Panc1 (cell line): ENCODE measurements around the gene PTPRZ1. TPM values are rescaled to one million over a fixed set of nuclear protein-coding genes. Genes with fewer than 3 reads are reported as not detected.

Source experiments
- ATAC-seq: fragments of 200-7000 bp; cut with Tn5 transposase; 2 replicates; pipeline ENCODE4 v1.9.1; 2020; ENCODE audit warnings: mild to moderate bottlenecking, moderate library complexity
- BruUV-seq: library from RNA; stranded (reverse); fragments of 400-500 nt; replicated peaks from 2 replicates; lab custom pipeline; 2021; lab: Mats Ljungman, UMichigan
- CTCF ChIA-PET: fragments of 300-600 bp; sonication (Branson Sonifier 250); formaldehyde crosslinking; loops from one replicate; lab custom pipeline; 2022; ENCODE audit warnings: antibody characterized with exemption; lab: Charles Lee
- POLR2A ChIA-PET: fragments of 300-600 bp; sonication (Branson Sonifier 250); formaldehyde crosslinking; loops from one replicate; lab custom pipeline; 2022; ENCODE audit warnings: antibody characterized with exemption; lab: Charles Lee
- DNase-seq: peaks from one replicate; pipeline ENCODE4 v3.0.0-alpha.2; 2010; ENCODE audit warnings: low read depth, low spot score
- H3K27ac ChIP-seq: 2 replicates; pipeline ENCODE4 v1.5.1; 2011; ENCODE audit warnings: mild to moderate bottlenecking, low read length, inconsistent platforms
- H3K27me3 ChIP-seq: fragments of 200-500 bp; sonication (Bioruptor generic); 2 replicates; pipeline ENCODE4 v1.6.0; 2014; ENCODE audit warnings: low read length, inconsistent platforms; ENCODE audit not compliant: control insufficient read depth, insufficient read depth
- H3K36me3 ChIP-seq: fragments of 200-500 bp; sonication (Bioruptor generic); 2 replicates; pipeline ENCODE4 v1.5.1; 2014; ENCODE audit warnings: inconsistent platforms, mild to moderate bottlenecking, low read length, moderate library complexity; ENCODE audit not compliant: control insufficient read depth, insufficient read depth
- H3K4me1 ChIP-seq: 2 replicates; pipeline ENCODE4 v1.5.1; 2011; ENCODE audit warnings: inconsistent platforms, mild to moderate bottlenecking, low read length, moderate library complexity; ENCODE audit not compliant: control insufficient read depth, insufficient read depth
- H3K4me3 ChIP-seq, 2 experiments: 2 replicates each; pipeline ENCODE4 v1.5.1; 2011 to 2012; ENCODE audit warnings: low read depth in 2 of 2, low read length in 2 of 2, mild to moderate bottlenecking in 2 of 2, inconsistent platforms in 1 of 2, moderate library complexity in 1 of 2
- H3K9me3 ChIP-seq: fragments of 200-500 bp; sonication (Bioruptor generic); 2 replicates; pipeline ENCODE4 v1.5.1; 2014; ENCODE audit warnings: low read depth, mild to moderate bottlenecking, inconsistent platforms, low read length, moderate library complexity; ENCODE audit not compliant: control insufficient read depth, insufficient read depth
- POLR2AphosphoS5 ChIP-seq: IDR thresholded peaks from 2 replicates; pipeline ENCODE4 v1.6.1; 2012; ENCODE audit warnings: mild to moderate bottlenecking, low read depth, low read length, moderate library complexity
- SIN3A ChIP-seq: IDR thresholded peaks from 2 replicates; pipeline ENCODE4 v1.6.1; 2012; ENCODE audit warnings: low read depth, mild to moderate bottlenecking, low read length, moderate library complexity, borderline replicate concordance; ENCODE audit not compliant: insufficient read depth
- TCF7L2 ChIP-seq: IDR thresholded peaks from 2 replicates; pipeline ENCODE4 v1.6.1; 2011; ENCODE audit warnings: mild to moderate bottlenecking, low read depth, low read length, inconsistent platforms
- in situ Hi-C: cut with HindIII; loops from 2 replicates; pipeline ENCODE4 v1.10.0; 2016; ENCODE audit warnings: low sequenced_read_pairs, low pct_unique_long_range_greater_than_20kb
- intact Hi-C: fragments of 100-400 bp; cut with micrococcal nuclease; formaldehyde crosslinking; loops from one replicate; pipeline ENCODE4 v1.10.0; 2022; ENCODE audit not compliant: unreplicated experiment
- total RNA-seq: library from RNA; stranded (reverse); gene quantifications from one replicate; pipeline ENCODE4 v1.2.1, GENCODE V29; 2021; ENCODE audit not compliant: unreplicated experiment
- TF ChIP-seq, protein P1 (sequence below): fragments of 450-650 bp; IDR thresholded peaks from 2 replicates; pipeline ENCODE4 v1.5.1; 2017; ENCODE audit warnings: mild to moderate bottlenecking
- TF ChIP-seq, protein P2 (sequence below), 2 experiments: IDR thresholded peaks; 2 replicates each; pipeline ENCODE4 v1.6.1; 2011 to 2012; ENCODE audit warnings: low read depth in 2 of 2, control low read depth in 1 of 2, low read length in 1 of 2, mild to moderate bottlenecking in 1 of 2, moderate library complexity in 1 of 2; ENCODE audit not compliant: insufficient read depth in 1 of 2

The PTPRZ1 gene
- total RNA-seq, 1 experiment from 2014 or later = 0.05 TPM

DNA sequence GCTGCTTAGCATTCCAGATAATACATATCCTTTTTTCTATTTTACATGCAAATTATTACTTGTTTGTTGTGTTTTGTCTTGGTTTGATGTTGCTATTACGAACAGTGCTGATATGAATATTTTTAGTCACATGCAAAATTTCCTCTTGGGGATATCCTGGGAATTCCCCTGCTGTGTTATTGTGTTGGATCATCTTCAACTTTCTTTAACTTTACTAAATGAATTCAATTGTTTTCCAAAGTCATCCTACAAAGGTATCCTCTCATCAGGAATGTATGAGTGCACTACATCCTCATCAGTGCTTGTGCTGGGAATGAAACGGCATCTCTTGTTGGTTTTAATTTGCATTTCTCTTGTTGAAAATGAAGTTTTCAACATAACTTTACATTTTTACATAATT lies 184.0 kb downstream of the PTPRZ1 start:
- intact Hi-C loops = no loop called here
- no peaks in the 10 kb centered on the region for H3K27me3 ChIP-seq
- in situ Hi-C loops = no loop called here
- ChIA-PET POLR2A (no interaction called here), CTCF (no interaction called here)
- no peak overlapping the region for H3K4me3 ChIP-seq
- no peaks in the 10 kb centered on the region; the same call in 1 of the 2 replicates for H3K4me1 ChIP-seq
- no peaks in the 10 kb centered on the region for H3K9me3 ChIP-seq
- no peak for ATAC-seq
- no peak for TF ChIP-seq POLR2AphosphoS5
- no peak for TF ChIP-seq SIN3A
- TF ChIP-seq, protein P1, sequence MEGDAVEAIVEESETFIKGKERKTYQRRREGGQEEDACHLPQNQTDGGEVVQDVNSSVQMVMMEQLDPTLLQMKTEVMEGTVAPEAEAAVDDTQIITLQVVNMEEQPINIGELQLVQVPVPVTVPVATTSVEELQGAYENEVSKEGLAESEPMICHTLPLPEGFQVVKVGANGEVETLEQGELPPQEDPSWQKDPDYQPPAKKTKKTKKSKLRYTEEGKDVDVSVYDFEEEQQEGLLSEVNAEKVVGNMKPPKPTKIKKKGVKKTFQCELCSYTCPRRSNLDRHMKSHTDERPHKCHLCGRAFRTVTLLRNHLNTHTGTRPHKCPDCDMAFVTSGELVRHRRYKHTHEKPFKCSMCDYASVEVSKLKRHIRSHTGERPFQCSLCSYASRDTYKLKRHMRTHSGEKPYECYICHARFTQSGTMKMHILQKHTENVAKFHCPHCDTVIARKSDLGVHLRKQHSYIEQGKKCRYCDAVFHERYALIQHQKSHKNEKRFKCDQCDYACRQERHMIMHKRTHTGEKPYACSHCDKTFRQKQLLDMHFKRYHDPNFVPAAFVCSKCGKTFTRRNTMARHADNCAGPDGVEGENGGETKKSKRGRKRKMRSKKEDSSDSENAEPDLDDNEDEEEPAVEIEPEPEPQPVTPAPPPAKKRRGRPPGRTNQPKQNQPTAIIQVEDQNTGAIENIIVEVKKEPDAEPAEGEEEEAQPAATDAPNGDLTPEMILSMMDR = no peak
- no peak for TF ChIP-seq TCF7L2
- TF ChIP-seq, protein P2, sequence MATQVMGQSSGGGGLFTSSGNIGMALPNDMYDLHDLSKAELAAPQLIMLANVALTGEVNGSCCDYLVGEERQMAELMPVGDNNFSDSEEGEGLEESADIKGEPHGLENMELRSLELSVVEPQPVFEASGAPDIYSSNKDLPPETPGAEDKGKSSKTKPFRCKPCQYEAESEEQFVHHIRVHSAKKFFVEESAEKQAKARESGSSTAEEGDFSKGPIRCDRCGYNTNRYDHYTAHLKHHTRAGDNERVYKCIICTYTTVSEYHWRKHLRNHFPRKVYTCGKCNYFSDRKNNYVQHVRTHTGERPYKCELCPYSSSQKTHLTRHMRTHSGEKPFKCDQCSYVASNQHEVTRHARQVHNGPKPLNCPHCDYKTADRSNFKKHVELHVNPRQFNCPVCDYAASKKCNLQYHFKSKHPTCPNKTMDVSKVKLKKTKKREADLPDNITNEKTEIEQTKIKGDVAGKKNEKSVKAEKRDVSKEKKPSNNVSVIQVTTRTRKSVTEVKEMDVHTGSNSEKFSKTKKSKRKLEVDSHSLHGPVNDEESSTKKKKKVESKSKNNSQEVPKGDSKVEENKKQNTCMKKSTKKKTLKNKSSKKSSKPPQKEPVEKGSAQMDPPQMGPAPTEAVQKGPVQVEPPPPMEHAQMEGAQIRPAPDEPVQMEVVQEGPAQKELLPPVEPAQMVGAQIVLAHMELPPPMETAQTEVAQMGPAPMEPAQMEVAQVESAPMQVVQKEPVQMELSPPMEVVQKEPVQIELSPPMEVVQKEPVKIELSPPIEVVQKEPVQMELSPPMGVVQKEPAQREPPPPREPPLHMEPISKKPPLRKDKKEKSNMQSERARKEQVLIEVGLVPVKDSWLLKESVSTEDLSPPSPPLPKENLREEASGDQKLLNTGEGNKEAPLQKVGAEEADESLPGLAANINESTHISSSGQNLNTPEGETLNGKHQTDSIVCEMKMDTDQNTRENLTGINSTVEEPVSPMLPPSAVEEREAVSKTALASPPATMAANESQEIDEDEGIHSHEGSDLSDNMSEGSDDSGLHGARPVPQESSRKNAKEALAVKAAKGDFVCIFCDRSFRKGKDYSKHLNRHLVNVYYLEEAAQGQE (IDR thresholded peaks at IDR 0.05; ENCODE audit: insufficient read depth in 1 of 2, low read depth in 2 of 2, low read length in 1 of 2) = no peak
- no peaks in the 10 kb centered on the region for H3K36me3 ChIP-seq
- BruUV-seq = no TSS peak
- DNase-seq = no peak
- no peak overlapping the region for H3K27ac ChIP-seq

- Histone ChIP-seq H3K4me3 (no peak overlapping the region), H3K4me1 (no peaks in the 10 kb centered on the region; the same call in 1 of the 2 replicates), H3K36me3 (no peaks in the 10 kb centered on the region), H3K27ac (no peak overlapping the region), H3K9me3 (no peaks in the 10 kb centered on the region), H3K27me3 (no peaks in the 10 kb centered on the region)
- no peak for DNase-seq
- no TSS peak for BruUV-seq
- intact Hi-C loops (no loop called here), in situ Hi-C loops (no loop called here)
- TF ChIP-seq POLR2AphosphoS5 (no peak), SIN3A (no peak), TCF7L2 (no peak)
- TF ChIP-seq, protein P2 (IDR thresholded peaks at IDR 0.05; ENCODE audit: insufficient read depth in 1 of 2, low read depth in 2 of 2, low read length in 1 of 2) = no peak
- TF ChIP-seq, protein P1 = no peak
- ChIA-PET CTCF (no interaction called here), POLR2A (no interaction called here)
- no peak for ATAC-seq
These were observed 186.6 kb downstream of the PTPRZ1 start for GRCh38 chr7:122059542-122059941.
